Middle frontal gyrus (tissue), 1 donor: Measurements from ENCODE around the gene PRRC1.
"Not testable (repeated sequence)": the region's sequence is repeated elsewhere in the genome, so short reads cannot be mapped to it uniquely, and the experiment has no call there.

Source experiments
- DNase-seq: peaks from one replicate; pipeline ENCODE4 v3.0.0-alpha.2; 2015; ENCODE audit warnings: low spot score; ENCODE audit errors: extremely low spot score

PRRC1 gene

GRCh38 chr5:127545249-127545648, 27.8 kb downstream of the PRRC1 start:
- not testable (repeated sequence) for DNase-seq

- no peak for DNase-seq
Measured at GRCh38 chr5:127549551-127549950, 32.1 kb downstream of the PRRC1 start.

- no peak for DNase-seq
Measured at GRCh38 chr5:127550652-127551409, 33.4 kb downstream of the PRRC1 start.

GRCh38 chr5:127551410-127552041, 34.1 kb downstream of the PRRC1 start:
- DNase-seq = no peak

- no peak for DNase-seq
Measured at GRCh38 chr5:127555826-127556225, 38.4 kb downstream of the PRRC1 start.

- DNase-seq = no peak
Measured at GRCh38 chr5:127556609-127557334, 39.3 kb downstream of the PRRC1 start.

- no peak for DNase-seq
Measured at GRCh38 chr5:127558273-127558672, 40.8 kb downstream of the PRRC1 start.

- DNase-seq = no peak
Measured at GRCh38 chr5:127561254-127561653, 43.8 kb downstream of the PRRC1 start.

- no peak for DNase-seq
Measured at GRCh38 chr5:127562252-127562651, 44.8 kb downstream of the PRRC1 start.

GRCh38 chr5:127563136-127563535, 45.7 kb downstream of the PRRC1 start:
- no peak for DNase-seq

GRCh38 chr5:127564002-127564769, 46.7 kb downstream of the PRRC1 start:
- DNase-seq = peak; percentile 50

GRCh38 chr5:127565586-127566270, 48.3 kb downstream of the PRRC1 start:
- no peak for DNase-seq

GRCh38 chr5:127567026-127567768, 49.8 kb downstream of the PRRC1 start:
- no peak for DNase-seq

- DNase-seq = no peak
Measured at GRCh38 chr5:127568166-127568565, 50.7 kb downstream of the PRRC1 start.

- DNase-seq = not testable (repeated sequence)
Measured at GRCh38 chr5:127569471-127569870, 52.0 kb downstream of the PRRC1 start.

- DNase-seq = no peak
Measured at GRCh38 chr5:127571314-127572131, 54.1 kb downstream of the PRRC1 start.

GRCh38 chr5:127572930-127573329, 55.5 kb downstream of the PRRC1 start:
- DNase-seq = no peak

- DNase-seq = no peak
Measured at GRCh38 chr5:127574852-127575679, 57.6 kb downstream of the PRRC1 start.
